GOT3 (cell line): ENCODE data around the gene ABCC9.

ENCODE experiments used
- DNase-seq: peaks from one replicate; lab custom pipeline; 2025; ENCODE audit warnings: mixed read lengths; lab: John Stamatoyannopoulos, UW

The ABCC9 gene

DNA sequence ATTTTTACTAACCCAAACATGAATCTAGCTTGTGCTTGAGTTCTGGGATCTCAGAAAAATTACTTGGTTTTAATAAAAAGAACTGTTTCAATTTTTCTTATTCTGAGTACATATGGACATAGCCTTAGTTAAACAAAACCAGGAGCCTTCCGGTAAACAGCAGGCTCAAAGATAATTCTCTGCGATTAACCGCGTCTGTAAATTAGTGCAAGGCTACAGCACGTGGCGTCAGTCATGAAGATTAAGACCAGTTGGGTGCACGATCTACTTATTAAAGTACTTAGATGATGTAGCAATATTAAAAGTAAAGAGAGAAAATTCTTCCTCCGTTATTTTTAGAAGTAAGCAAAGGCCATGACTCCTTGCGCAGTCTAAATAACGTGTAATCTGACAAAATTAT lies 167.4 kb downstream of the ABCC9 start:
- DNase-seq, result no peak

DNA sequence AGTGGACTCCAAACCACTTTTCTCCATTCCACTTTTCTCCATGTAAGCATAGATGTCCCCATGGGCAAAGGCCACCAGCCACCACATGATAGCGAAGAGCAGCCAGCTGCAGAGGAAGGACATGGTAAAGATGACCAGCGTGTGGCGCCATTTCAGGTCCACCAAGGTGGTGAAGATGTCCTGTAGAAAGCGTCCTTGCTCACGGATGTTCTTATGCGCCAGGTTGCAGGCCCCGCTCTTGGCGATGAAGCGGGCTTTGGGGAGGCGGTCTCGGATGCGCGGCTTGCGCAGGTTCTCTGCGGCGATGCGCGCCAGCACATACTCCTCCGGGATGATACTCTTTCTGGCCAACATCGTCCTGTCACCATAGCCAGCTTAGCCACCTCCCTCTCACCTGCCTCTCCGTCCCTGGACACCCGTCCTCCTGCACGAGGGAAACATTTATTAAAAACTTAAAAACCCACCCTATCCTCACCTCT lies 167.9 kb downstream of the ABCC9 start:
- DNase-seq, result no peak

DNA sequence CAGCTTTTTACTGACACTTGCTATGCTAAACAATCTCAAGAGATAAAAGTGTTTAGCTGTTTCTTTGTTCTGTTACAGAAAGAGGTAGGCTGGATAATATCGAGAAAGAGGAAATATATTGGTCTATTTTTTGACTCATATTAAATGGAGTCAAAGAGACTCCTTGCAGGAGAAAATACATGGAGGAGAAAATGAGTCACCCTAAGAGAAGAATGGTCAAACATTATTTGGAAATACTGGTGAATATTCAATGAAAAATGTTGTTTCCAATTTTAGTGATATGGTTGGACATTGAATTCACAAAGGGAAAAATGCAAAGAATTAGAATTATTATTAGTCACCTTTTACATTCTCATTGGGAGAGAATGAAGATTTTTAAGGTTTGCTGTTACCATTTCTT lies 169.9 kb downstream of the ABCC9 start:
- DNase-seq, result no peak

DNA sequence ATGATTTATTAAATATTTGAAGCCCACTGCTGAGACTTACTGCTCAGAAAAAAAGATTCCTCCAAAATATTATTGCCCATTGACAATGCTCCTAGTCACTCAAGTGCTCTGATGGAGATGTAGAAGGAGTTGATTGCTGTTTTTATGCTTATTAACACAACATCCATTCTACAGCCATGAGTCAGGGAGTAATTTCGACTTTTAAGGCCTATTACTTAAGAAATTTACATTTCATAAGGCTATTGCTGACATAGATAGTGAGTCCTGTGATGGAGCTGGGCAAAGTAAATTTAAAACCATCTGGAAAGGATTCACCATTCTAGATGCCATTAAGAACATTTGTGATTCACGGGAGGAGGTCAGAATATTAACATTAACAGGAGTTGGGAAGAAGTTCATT lies 171.9 kb downstream of the ABCC9 start:
- DNase-seq, result no peak

DNA sequence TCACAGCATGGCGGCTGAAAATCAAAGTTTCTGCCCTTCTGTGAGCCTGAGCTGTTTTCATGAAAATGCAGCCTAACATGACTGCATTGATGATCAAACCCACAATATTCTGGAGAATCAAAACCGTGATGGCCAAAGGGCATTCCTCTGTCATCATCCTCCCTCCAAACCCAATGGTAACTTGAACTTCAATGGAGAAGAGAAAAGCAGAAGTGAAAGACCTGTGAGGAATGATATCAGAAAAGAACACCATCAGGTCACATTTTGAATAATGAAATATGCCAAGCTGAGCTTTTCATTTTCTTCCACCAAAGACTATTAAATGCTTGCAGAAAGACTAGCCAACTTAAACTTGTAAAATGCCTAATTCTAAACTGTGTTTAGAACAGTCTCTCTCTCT lies 174.8 kb downstream of the ABCC9 start:
- DNase-seq, result no peak

DNA sequence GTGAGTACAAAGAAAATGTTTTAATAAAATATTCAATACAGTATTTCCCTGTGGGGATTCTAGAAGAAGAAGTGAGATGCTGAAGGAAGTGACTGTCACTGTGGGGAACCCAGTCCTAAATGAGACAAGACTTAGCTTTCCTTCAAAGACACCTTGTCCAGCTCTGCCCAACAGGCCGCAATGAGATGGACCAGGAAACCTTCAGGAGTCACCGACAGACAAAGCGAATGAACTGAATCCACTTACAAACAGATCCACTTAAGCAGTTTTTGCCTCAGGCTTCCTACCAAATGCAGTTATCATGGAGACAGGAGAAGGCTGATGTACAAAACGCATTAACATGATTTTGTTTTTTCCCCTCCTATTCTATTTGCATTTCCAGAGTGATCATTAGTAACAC lies 176.3 kb downstream of the ABCC9 start:
- no peak for DNase-seq

DNA sequence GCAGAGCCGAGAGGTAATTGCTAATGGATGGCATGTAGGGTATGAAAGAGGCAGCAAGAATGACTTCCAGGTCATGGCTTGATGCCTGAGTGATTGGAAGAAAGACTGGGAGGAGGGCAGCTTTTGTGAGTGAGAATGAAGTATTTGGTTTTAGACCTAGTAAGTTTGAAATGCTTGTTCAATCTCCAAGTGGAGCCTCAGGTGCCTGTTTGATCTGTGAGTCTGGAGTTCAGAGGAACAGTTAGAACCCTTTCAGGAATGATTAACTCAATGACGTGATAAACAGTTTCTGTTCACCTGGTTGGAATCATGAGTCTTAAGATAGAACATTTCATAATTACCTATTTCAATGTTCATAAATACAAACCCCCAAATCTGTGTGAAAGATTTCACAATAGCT lies 177.2 kb downstream of the ABCC9 start:
- DNase-seq, result no peak

DNA sequence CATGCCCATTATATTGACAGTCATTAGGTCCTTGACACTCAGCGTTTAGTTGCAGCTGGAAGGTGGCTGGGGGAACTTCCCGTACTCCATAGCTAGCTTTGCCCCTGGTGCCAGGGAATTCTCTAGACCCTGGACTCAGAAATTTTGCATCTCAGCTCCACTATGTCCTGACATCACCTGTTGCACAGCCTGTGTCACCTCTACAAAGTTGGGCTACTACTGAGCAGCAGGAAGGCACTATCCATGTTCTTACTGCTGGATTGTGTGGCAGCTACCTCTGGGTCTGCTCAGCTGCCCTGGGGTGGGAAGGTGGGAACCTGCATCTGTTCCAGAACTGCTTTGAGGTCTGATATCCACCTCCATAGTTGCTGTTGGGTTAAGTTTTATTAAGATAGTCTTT lies 177.7 kb downstream of the ABCC9 start:
- DNase-seq, result no peak

DNA sequence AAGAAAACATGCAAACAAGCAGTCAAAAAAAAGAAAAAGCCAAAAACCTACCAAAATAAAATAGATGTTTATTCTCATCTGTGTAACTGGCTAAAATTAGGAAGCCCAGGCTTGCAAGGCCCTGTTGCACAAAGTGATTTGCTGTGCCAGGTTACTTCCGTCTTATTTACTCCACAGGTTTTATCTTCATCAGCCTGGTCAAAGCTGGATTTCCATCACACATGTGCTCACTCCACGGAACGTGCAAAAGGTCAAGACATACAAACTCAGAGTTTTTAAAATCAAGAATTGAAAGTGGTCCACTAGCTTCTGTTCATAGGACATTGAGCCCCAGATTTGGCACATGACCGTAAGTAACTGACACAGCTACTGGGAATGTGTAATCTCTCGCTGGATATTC lies 181.5 kb downstream of the ABCC9 start:
- no peak for DNase-seq

DNA sequence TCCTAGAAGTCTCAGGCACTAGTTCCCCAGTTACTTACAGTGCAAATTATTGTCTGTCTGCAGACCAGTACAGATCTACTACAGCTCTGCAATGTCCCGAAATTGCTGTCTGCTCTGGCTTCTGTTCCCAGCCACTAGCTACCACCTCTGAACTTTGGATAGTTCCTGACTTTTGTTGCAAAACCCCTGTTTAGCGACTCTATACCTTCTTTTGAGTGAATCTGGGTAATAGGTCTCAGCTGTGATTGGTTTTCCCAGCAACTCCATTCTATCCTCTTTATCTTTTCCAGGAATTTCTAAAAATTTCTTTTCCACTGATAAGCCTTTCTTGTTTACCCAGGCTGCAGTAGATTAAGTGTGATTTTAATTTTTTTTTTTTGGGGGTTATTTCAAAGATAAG lies 183.5 kb downstream of the ABCC9 start:
- DNase-seq, result no peak

DNA sequence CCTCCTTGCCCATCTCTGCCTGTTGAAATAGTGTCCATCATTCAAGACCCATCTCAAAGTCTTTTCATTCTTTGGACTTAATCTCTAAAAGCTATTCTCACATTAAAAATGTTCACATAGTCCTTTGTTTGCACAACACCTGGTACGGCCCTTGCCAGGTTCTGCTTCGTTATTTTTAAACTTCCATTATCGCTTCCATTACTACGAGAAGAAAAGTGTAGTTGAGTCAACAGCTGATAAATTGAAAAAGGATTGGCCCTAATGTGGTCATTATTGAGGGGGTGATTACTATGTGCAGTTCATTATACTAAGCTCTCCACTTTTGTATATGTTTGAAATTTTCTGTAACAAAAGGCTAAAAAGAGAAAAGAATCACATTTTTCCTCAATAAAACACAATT lies 184.5 kb downstream of the ABCC9 start:
- no peak for DNase-seq

DNA sequence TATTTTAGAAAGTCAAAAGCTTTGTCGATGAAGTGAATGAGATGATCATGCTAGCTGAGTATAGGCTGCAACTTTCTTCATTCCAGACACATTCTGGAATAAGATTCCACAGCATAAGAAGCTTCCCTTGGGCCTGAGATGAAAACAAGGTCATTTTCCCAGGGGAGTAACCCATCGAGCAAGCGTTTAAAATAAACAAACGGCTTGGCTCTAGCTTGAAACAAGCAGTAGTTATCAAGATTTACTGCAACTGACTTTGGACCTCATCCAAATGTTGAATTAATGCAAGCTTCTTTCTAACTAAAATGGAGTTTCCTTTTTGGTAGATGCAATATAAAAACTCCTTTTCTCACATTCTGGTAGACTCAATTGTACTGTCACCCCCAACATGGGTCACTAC lies 189.7 kb downstream of the ABCC9 start:
- DNase-seq, result no peak
